Activated T-helper 1 cell treated with anti-CD3 and anti-CD28 coated beads, Interleukin-12 subunit alpha, Interleukin-12 subunit beta, Interleukin-2, Interleukin-4 antibody, amounts not matched to agents 30 ng/mL and 10 ng/mL and 1 ng/mL, durations not matched to agents 14 hours and 24 hours and 36 hours (primary cell): ENCODE measurements around the gene PCAT7. TPM values are rescaled to one million over a fixed set of nuclear protein-coding genes. Genes with fewer than 3 reads are reported as not detected.
"Not testable (repeated sequence)": the region's sequence is repeated elsewhere in the genome, so short reads cannot be mapped to it uniquely, and the experiment has no call there.

Experiments
- DNase-seq: peaks from one replicate; pipeline ENCODE4 v3.0.0; 2021; ENCODE audit warnings: low spot score
- H3K27ac Mint-ChIP-seq: one replicate; pipeline ENCODE4 v1.8.0; 2021; ENCODE audit warnings: mild to moderate bottlenecking, mixed read lengths
- H3K27me3 Mint-ChIP-seq: one replicate; pipeline ENCODE4 v1.8.0; 2022; ENCODE audit warnings: mild to moderate bottlenecking, moderate library complexity, mixed read lengths; ENCODE audit not compliant: insufficient read depth
- H3K36me3 Mint-ChIP-seq: one replicate; pipeline ENCODE4 v1.8.0; 2021; ENCODE audit warnings: low read depth, mixed read lengths
- H3K4me1 Mint-ChIP-seq: one replicate; pipeline ENCODE4 v1.8.0; 2021; ENCODE audit warnings: low read depth, mixed read lengths
- H3K4me3 Mint-ChIP-seq: one replicate; pipeline ENCODE4 v1.8.0; 2021; ENCODE audit warnings: mild to moderate bottlenecking, moderate library complexity, mixed read lengths
- H3K9me3 Mint-ChIP-seq: one replicate; pipeline ENCODE4 v1.8.0; 2021; ENCODE audit warnings: mixed read lengths
- intact Hi-C: fragments of 100-400 bp; cut with micrococcal nuclease; formaldehyde crosslinking; loops from one replicate; pipeline ENCODE4 v1.15.1; 2024
- total RNA-seq: library from RNA; stranded (reverse); gene quantifications from 2 replicates; pipeline ENCODE4 v1.2.3, GENCODE V29; 2022

The PCAT7 gene
- total RNA-seq = not detected in 2 replicates

DNA sequence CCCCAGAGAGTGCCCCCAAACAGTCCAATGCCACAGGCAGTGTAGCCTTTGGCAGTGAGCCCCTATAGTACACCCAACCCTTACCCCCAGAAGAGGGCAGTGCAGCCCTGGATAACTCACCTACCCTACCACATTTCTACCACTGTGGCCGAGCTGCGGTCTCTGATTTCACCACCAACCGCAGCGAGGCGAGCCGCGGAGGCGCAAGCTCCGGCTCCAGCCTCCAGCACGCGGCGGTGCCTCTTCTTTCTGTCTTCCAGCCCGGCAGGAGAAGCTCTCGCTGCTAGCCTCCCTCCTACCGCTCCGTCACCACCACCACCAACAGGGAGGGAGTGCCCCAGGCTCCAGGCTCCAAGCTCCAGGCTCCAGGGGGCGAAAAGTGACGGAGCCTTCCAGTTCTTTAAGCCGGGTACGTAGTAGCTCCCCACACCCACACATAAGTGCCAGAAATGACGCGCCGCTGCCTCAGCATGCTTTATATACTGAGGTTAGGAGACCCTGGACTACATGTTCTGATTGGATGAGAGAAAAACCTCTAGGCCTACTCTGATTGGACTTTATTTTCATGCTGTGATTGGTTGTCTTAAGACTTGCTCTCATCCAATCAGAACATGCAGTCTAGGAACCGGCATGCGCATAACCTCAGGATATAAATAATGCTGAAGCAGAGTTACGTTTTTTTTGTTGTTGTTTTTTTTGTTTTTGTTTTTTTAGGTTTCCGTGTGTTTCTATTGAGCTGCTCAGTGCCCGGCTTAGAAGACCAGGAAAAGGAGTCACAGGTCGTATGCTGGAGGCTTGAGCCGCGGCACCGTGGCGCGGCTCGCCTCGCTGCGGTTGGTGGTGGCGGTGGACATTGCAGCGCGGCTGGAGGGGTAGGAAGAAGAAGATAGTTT, at the start of gene PCAT7:
Gene PCAT7, plus strand, starts transcription at position 645 of the 893 bp plus-strand sequence.
- H3K27me3 Mint-ChIP-seq = peaks cover 9% of the 10 kb centered on the region

DNA sequence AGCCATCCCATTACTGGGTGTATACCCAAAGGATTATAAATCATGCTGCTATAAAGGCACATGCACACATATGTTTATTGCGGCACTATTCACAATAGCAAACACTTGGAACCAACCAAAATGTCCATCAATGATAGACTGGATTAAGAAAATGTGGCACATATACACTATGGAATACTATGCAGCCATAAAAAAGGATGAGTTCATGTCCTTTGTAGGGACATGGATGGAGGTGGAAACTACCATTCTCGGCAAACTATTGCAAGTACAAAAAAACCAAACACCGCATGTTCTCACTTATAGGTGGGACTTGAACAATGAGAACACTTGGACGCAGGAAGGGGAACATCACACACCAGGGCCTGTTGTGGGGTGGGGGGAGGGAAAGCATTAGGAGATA, 48.5 kb upstream of the PCAT7 start:
- H3K27me3 Mint-ChIP-seq = peaks cover 12% of the 10 kb centered on the region
- H3K4me3 Mint-ChIP-seq, H3K4me1 Mint-ChIP-seq, intact Hi-C loops, H3K9me3 Mint-ChIP-seq, DNase-seq, H3K27ac Mint-ChIP-seq, H3K36me3 Mint-ChIP-seq: not testable (repeated sequence)

More for the DNA sequence above, at the start of gene PCAT7:
- Mint-ChIP-seq H3K4me3 (no peak within 1 kb of the TSS), H3K9me3 (no peaks in the 10 kb centered on the region), H3K36me3 (no peaks in the 10 kb centered on the region), H3K4me1 (no peaks in the 10 kb centered on the region), H3K27ac (no peak within 1 kb of the TSS)
- intact Hi-C loops = loop anchor here (1.0 kb wide), 1 partner anchor 49 kb away; no protein-coding TSS in a partner anchor
- DNase-seq = no peak

DNA sequence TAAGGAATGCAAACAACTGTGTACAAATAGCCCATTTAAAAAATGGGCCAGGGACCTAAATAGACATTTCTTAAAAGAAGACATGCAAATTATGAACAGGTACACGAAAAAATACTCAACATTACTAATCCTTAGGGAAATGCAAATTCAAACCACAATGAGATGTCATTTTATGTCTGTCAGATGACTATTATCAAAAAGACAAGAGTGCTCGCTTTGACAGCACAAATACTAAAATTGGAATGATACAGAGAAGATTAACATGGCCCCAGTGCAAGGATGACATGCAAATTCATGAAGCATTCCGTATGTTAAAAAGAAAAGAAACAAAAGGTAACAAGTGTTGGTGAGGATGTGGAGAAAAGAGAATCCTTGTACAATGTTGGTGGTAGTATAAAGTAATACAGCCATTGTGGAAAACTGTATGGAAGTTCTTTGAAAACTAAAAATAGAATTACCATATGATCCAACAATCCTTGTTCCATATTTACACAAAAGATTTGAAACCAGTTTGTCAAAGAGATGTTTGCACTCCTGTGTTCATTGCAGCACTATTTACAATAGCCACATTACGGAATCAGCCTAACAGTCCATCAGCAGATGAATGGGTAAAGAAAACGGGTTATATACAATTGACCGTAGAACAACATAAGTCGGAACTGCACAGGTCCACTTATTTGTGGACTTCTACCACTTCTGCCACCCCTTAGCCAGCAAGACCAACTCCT, 47.2 kb upstream of the PCAT7 start:
- H3K27me3 Mint-ChIP-seq = peaks cover 12% of the 10 kb centered on the region
- H3K36me3 Mint-ChIP-seq = no peaks in the 10 kb centered on the region
- no peaks in the 10 kb centered on the region for H3K4me1 Mint-ChIP-seq
- H3K9me3 Mint-ChIP-seq = no peaks in the 10 kb centered on the region
- no peak for DNase-seq
- H3K4me3 Mint-ChIP-seq = no peak overlapping the region
- no peak overlapping the region for H3K27ac Mint-ChIP-seq
- intact Hi-C loops = no loop called here

DNA sequence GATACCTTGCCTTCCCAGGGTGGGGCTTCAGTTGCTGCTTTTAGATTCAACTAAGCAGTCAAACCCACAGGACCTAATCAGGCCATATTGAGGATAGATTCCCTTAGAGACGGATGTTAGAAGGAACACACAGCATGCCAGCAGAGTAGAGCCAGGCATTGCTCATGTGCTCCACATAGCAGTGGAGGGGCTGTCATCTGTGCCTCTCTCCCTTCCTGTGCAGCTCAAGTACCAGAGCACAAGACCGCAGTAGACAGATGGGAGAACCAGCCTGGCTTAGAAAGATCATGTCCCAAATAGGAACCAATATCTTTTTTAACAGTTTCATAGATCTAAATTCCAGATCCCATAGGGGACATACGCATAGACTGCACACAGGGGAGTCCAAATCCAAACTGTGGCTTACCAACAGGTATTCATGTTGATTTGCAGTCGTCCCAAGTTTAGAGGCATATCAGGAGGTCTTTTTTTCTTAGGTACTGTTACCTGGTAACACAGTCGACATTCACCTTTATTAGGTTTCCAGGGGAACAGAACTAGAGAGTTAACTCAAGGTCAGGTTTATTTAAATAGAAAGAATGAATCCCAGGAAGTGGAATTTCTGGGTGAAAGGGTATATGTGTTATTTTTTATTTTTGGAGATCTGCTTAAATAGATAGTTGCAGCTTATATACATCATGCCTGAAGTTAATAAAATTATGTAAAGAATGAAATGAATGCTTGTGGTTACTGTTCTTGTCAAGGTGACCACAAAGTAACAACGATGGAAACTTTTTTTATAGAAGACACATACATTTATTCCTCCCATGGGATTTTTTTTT, 43.5 kb upstream of the PCAT7 start:
- Mint-ChIP-seq H3K4me3 (no peak overlapping the region), H3K27me3 (peaks cover 16% of the 10 kb centered on the region), H3K4me1 (no peaks in the 10 kb centered on the region), H3K9me3 (no peaks in the 10 kb centered on the region), H3K27ac (no peak overlapping the region), H3K36me3 (no peaks in the 10 kb centered on the region)
- DNase-seq = no peak
- intact Hi-C loops = no loop called here

DNA sequence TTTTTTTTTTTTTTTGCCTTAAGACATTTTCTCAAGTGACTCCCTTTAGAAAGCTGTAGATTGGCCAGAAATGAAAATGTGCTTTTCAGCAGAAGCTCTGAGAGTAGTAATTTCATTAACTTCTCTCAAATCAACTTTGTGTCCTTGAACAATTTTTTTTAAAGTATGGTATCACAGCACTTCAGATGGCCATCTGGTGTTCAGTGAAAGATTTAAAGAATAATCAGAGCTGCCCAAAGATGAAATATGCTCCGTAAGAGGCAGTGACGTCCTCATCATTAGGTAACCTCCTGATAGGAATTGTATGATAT, 43.0 kb upstream of the PCAT7 start:
- no peaks in the 10 kb centered on the region for H3K4me1 Mint-ChIP-seq
- no peak overlapping the region for H3K27ac Mint-ChIP-seq
- H3K36me3 Mint-ChIP-seq = no peaks in the 10 kb centered on the region
- peaks cover 20% of the 10 kb centered on the region for H3K27me3 Mint-ChIP-seq
- no peaks in the 10 kb centered on the region for H3K9me3 Mint-ChIP-seq
- intact Hi-C loops = no loop called here
- H3K4me3 Mint-ChIP-seq = no peak overlapping the region
- DNase-seq = no peak

DNA sequence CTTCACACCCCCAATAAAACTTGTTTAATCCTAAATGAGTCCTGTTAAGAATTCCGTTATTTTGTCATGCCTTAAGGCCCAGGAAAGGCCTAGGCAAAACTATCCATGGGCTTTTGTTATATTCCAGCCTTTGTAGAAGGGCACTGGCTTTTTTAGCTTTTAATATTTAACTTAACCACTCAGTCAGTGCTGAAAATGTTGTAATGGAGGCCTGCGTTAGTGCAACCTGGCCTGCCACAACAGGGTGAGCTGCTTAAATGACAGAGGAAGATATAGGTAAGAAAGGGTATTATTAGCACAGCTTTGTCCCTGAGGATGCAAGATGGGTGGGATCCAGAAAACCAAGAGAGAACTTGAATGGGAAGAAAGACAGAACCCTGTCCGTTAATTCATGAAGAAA, 40.2 kb upstream of the PCAT7 start:
- Mint-ChIP-seq H3K4me3 (no peak overlapping the region), H3K4me1 (no peaks in the 10 kb centered on the region), H3K27ac (no peak overlapping the region), H3K9me3 (no peaks in the 10 kb centered on the region), H3K27me3 (peaks cover 12% of the 10 kb centered on the region), H3K36me3 (no peaks in the 10 kb centered on the region)
- DNase-seq = no peak
- intact Hi-C loops = no loop called here

DNA sequence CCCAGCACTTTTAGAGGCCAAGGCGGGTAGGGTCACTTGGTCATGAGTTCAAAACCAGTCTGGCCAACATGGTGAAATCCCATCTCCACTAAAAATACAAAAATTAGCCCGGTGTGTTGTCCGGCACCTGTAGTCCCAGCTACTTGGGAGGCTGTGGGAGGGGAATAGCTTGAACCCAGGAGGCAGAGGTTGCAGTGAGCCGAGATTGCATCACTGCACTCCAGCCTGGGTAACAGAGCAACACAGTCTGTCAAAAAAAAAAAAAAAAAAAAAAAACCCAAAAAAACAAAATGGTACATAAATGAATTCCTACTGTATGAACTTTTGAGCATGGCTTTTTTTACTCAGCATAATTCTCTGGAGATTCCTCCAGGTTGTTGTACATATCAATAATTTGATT, 37.6 kb upstream of the PCAT7 start:
- no peaks in the 10 kb centered on the region for H3K9me3 Mint-ChIP-seq
- H3K27ac Mint-ChIP-seq = no peak overlapping the region
- peaks cover 11% of the 10 kb centered on the region for H3K27me3 Mint-ChIP-seq
- intact Hi-C loops = no loop called here
- H3K4me3 Mint-ChIP-seq = no peak overlapping the region
- no peaks in the 10 kb centered on the region for H3K4me1 Mint-ChIP-seq
- no peaks in the 10 kb centered on the region for H3K36me3 Mint-ChIP-seq
- DNase-seq = no peak

DNA sequence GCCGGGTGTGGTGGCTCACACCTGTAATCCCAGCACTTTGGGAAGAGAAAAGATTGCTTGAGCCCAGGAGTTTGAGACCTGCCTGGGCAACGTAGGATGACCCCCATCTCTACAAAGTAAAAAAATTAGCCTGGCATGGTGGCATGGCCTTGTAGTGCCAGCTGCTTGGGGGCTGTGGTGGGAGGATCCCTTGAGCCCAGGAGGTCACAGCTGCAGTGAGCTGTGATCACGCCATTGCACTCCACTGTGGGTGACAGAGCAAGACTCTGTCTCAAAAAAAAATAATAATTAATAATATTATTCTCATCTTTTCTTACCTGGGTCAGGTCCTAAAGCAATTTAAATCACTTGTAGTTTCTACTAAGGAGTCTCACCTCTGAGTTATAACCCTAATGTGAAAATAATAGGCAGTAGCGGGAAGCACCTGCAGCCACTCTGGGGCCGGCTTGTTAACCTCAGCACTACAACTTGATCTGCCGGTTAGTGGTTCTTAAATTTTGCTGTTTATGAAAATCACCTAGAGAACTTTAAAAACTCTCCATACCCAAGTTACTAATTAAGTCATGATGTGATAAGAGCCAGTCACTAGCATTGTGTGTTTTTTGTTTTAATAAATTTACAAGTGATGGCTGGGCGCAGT, 29.4 kb upstream of the PCAT7 start:
- intact Hi-C loops = no loop called here
- H3K36me3 Mint-ChIP-seq = no peaks in the 10 kb centered on the region
- H3K4me3 Mint-ChIP-seq = no peak overlapping the region

DNA sequence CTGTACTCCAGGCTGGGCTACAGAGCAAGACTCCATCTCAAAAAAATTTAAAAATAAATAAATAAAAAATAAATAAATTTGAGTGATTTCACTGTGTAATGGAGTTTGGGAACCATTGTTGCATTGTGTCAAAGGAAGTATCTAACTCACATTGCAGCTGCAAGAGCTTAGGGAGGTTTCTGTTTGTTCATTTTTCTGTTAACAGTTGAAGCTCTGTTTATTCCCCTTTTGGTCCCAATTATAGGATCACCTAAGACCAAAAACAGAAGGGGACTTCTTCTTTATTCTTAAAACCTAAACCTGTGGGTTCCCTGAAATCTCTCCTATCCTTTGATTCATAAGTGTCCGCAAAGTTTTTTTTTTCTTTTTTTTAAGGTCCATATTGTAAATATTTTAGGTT, 28.6 kb upstream of the PCAT7 start:
- Mint-ChIP-seq H3K27me3 (peaks cover 7% of the 10 kb centered on the region), H3K9me3 (no peaks in the 10 kb centered on the region), H3K36me3 (no peaks in the 10 kb centered on the region), H3K4me1 (no peaks in the 10 kb centered on the region), H3K4me3 (no peak overlapping the region), H3K27ac (no peak overlapping the region)
- no peak for DNase-seq
- intact Hi-C loops = no loop called here

More for the DNA sequence above, 29.4 kb upstream of the PCAT7 start:
- DNase-seq = no peak
- Mint-ChIP-seq H3K27ac (no peak overlapping the region), H3K4me1 (no peaks in the 10 kb centered on the region), H3K9me3 (no peaks in the 10 kb centered on the region), H3K27me3 (peaks cover 7% of the 10 kb centered on the region)

DNA sequence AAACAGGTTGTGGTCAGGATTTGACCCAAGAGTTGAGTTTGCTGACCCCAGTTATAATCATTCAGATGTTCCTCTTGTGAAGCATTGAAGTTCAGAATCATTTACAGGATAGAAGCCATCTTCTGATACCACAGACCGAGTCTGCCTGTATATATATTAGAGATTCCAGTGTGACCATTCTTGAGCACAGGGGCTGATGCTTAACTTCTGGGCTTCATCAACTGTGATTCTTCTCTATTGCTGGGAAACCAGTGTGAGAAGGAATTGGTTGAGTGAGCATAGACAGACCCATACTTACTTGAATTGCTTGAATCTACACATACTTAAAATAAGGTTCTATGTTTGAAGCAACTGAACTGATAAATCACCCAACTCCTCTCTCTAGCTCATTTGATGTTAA, 27.9 kb upstream of the PCAT7 start:
- peaks cover 13% of the 10 kb centered on the region for H3K27me3 Mint-ChIP-seq
- no peak overlapping the region for H3K4me3 Mint-ChIP-seq
- DNase-seq = no peak
- intact Hi-C loops = no loop called here
- H3K36me3 Mint-ChIP-seq = no peaks in the 10 kb centered on the region
- H3K9me3 Mint-ChIP-seq = no peaks in the 10 kb centered on the region
- H3K27ac Mint-ChIP-seq = no peak overlapping the region
- H3K4me1 Mint-ChIP-seq = no peaks in the 10 kb centered on the region

DNA sequence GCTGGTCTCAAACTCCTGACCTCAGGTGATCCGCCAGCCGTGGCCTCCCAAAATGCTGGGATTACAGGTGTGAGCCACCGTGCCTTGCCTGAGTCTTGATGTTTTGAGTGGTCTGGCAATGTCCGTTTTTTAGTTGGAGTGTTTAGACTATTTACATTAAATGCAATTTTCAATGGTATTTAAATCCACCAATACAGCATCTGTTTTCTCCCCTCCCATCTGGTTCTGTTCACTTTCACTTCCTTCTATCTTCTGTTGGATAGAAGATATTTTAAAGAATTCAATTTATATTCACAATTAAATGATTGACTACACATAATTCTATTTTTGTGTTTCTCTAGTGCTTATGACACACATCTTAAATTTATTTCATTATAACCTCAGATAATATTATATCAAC, 26.0 kb upstream of the PCAT7 start:
- Mint-ChIP-seq H3K27me3 (peaks cover 20% of the 10 kb centered on the region), H3K27ac (no peak overlapping the region), H3K4me3 (no peak overlapping the region), H3K9me3 (no peaks in the 10 kb centered on the region), H3K4me1 (no peaks in the 10 kb centered on the region), H3K36me3 (no peaks in the 10 kb centered on the region)
- no peak for DNase-seq
- intact Hi-C loops = no loop called here

DNA sequence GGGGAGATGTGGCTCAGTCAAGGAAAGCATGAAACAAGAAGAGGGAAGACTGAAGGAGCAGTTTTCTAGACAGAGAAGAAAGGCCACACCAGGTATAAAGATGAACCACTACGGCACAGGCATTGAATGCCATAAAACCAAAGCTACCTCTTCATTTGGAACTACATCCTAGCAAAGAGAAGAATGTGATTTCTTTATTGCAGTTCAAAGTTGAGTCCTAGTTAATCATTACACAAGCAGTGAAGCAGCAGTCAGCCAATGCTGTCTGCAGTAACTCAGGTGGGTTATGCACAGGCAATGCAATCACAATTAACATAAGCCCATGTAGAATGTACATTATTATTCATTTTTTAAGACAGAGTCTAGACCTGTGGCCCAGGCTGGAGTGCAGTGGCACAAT, 21.7 kb upstream of the PCAT7 start:
- DNase-seq = no peak
- H3K4me3 Mint-ChIP-seq = no peak overlapping the region
- no peaks in the 10 kb centered on the region for H3K4me1 Mint-ChIP-seq
- no peak overlapping the region for H3K27ac Mint-ChIP-seq
- H3K9me3 Mint-ChIP-seq = no peaks in the 10 kb centered on the region
- H3K36me3 Mint-ChIP-seq = no peaks in the 10 kb centered on the region
- intact Hi-C loops = no loop called here
- peaks cover 18% of the 10 kb centered on the region for H3K27me3 Mint-ChIP-seq
